Gastroesophageal sphincter (tissue), 4 donors: ENCODE results near the gene MAGEL2. TPM values are rescaled to one million over a fixed set of nuclear protein-coding genes. Genes with fewer than 3 reads are reported as not detected.

Source experiments
- ATAC-seq: fragments of 150-250 bp; one replicate; pipeline ENCODE4 v1.9.1; 2016; ENCODE audit warnings: mild to moderate bottlenecking, moderate library complexity
- H3K27ac ChIP-seq, 4 donors: fragments of 200-600 bp; sonication (generic) in 3 of 4; 1 replicate in 3 of 4; 2 replicates in 1 of 4; pipeline ENCODE4 v1.5.1; 2016 to 2019
- H3K27me3 ChIP-seq: fragments of 200-600 bp; sonication (generic); one replicate; pipeline ENCODE4 v1.5.1; 2019
- H3K36me3 ChIP-seq, 2 donors: fragments of 200-600 bp; sonication (generic); one replicate each; pipeline ENCODE4 v1.5.1; 2019; ENCODE audit warnings: control low read depth in 1 of 2
- H3K4me1 ChIP-seq, 3 donors: fragments of 200-600 bp; sonication (generic); 1 replicate in 2 of 3; 2 replicates in 1 of 3; pipeline ENCODE4 v1.5.1; 2016 to 2019; ENCODE audit warnings: control low read depth in 2 of 3
- H3K4me3 ChIP-seq, 2 donors: fragments of 200-600 bp; sonication (generic); one replicate each; pipeline ENCODE4 v1.5.1; 2019; ENCODE audit warnings: mild to moderate bottlenecking in 1 of 2, moderate library complexity in 1 of 2
- H3K9me3 ChIP-seq, 3 donors: fragments of 200-600 bp; sonication (generic); one replicate each; pipeline ENCODE4 v1.5.1; 2017 to 2019; ENCODE audit warnings: control low read depth in 2 of 3
- CTCF ChIP-seq, 4 experiments: fragments of 200-600 bp in 2 of 4; fragments of 450-650 bp in 2 of 4; sonication (generic) in 1 of 4; IDR thresholded peaks; one replicate each; pipeline ENCODE4 v1.5.1; 2017 to 2019; ENCODE audit warnings: antibody characterized with exemption in 4 of 4, mild to moderate bottlenecking in 2 of 4, moderate library complexity in 2 of 4
- EP300 ChIP-seq: sonication (generic); formaldehyde crosslinking; IDR thresholded peaks from one replicate; pipeline ENCODE4 v1.6.1; 2017; ENCODE audit warnings: antibody characterized with exemption, mild to moderate bottlenecking
- POLR2A ChIP-seq, 2 donors: fragments of 450-650 bp; IDR thresholded peaks; one replicate each; pipeline ENCODE4 v1.6.1; 2017; ENCODE audit warnings: antibody characterized with exemption in 2 of 2, mild to moderate bottlenecking in 2 of 2, moderate library complexity in 1 of 2
- POLR2AphosphoS5 ChIP-seq: sonication (generic); formaldehyde crosslinking; IDR thresholded peaks from one replicate; pipeline ENCODE4 v1.6.1; 2017; ENCODE audit warnings: antibody characterized with exemption
- WGBS, 2 donors: methylation state at CpG; one replicate each; pipeline ENCODE4 v1.1.5; 2018; ENCODE audit warnings: low coverage in 1 of 2; 5-methylcytosine and 5-hydroxymethylcytosine counted together
- total RNA-seq, 4 donors: library from RNA; depleted of rRNA; stranded (reverse); fragments of >200 nt; gene quantifications; one replicate each; pipeline ENCODE4 v1.1.0, GENCODE V29; 2016

Gene MAGEL2
- total RNA-seq, 4 donors from 2014 or later, result 0.13 to 0.15 TPM; not detected in 2

- no peak overlapping the region for H3K27ac ChIP-seq
- 64 to 86% methylated on average over 1 to 2 of the region's 2 CpGs for WGBS, 2 donors
- H3K36me3 ChIP-seq, result no peaks in the 10 kb centered on the region
- H3K27me3 ChIP-seq, result peaks cover 14% of the 10 kb centered on the region
- H3K4me3 ChIP-seq, result no peak overlapping the region
- H3K9me3 ChIP-seq, result no peaks in the 10 kb centered on the region
- no peaks in the 10 kb centered on the region for H3K4me1 ChIP-seq
- TF ChIP-seq POLR2A (IDR thresholded peaks at IDR 0.05) (no peak), EP300 (no peak), CTCF (IDR thresholded peaks at IDR 0.05) (no peak), POLR2AphosphoS5 (no peak)
- ATAC-seq, result no peak
Measured at GRCh38 chr15:23663232-23663631, 15.6 kb upstream of the MAGEL2 start.

GRCh38 chr15:23648920-23649515 is 1.4 kb upstream of the MAGEL2 start:
- Histone ChIP-seq H3K4me1 (peaks cover 0 to 9% (median 0%) of the 10 kb centered on the region in 3 donors), H3K36me3 (no peaks in the 10 kb centered on the region), H3K27ac (no peak overlapping the region), H3K27me3 (peaks cover 60% of the 10 kb centered on the region), H3K4me3 (no peak overlapping the region), H3K9me3 (no peaks in the 10 kb centered on the region)
- whole genome bisulfite sequencing, 2 donors, result 21 to 33% methylated on average over 4 to 6 of the region's 6 CpGs
- TF ChIP-seq CTCF (IDR thresholded peaks at IDR 0.05), result peak in 3 of 4 experiments; percentile 11 to 50 (median 38)
- no peak for TF ChIP-seq EP300
- ATAC-seq, result no peak

- WGBS, 2 donors, result 100% methylated on average over 1 of the region's 17 CpGs; no CpG with 5 or more reads in 1 of the 2 donors
- peak overlapping the region in 1 of 2 donors; percentile 40 for H3K4me3 ChIP-seq
Measured at GRCh38 chr15:23647001-23647295, 719 bp downstream of the MAGEL2 start.

GRCh38 chr15:23646165-23647000 is 1.3 kb downstream of the MAGEL2 start:
- Histone ChIP-seq H3K27ac (no peak overlapping the region), H3K4me1 (peaks cover 0 to 9% (median 0%) of the 10 kb centered on the region in 3 donors), H3K27me3 (peaks cover 60% of the 10 kb centered on the region), H3K36me3 (no peaks in the 10 kb centered on the region), H3K4me3 (no peak overlapping the region), H3K9me3 (no peaks in the 10 kb centered on the region)
- ATAC-seq, result no peak
- no peak for TF ChIP-seq CTCF (IDR thresholded peaks at IDR 0.05)
- TF ChIP-seq POLR2AphosphoS5, result no peak
- TF ChIP-seq POLR2A (IDR thresholded peaks at IDR 0.05), result no peak
- no peak for TF ChIP-seq EP300
- WGBS, 2 donors, result 90% methylated on average over 19 of the region's 51 CpGs; no CpG with 5 or more reads in 1 of the 2 donors

More at GRCh38 chr15:23647001-23647295, 719 bp downstream of the MAGEL2 start:
- H3K36me3 ChIP-seq, result no peaks in the 10 kb centered on the region
- no peak overlapping the region for H3K27ac ChIP-seq
- H3K4me1 ChIP-seq, result peaks cover 0 to 9% (median 0%) of the 10 kb centered on the region in 3 donors
- H3K27me3 ChIP-seq, result peaks cover 60% of the 10 kb centered on the region
- TF ChIP-seq CTCF (IDR thresholded peaks at IDR 0.05) (no peak), POLR2A (IDR thresholded peaks at IDR 0.05) (no peak), EP300 (no peak), POLR2AphosphoS5 (no peak)
- ATAC-seq, result no peak
- no peaks in the 10 kb centered on the region for H3K9me3 ChIP-seq
